Naive thymus-derived CD4-positive, alpha-beta T cell (primary cell): ENCODE results near the gene CACNA2D4. TPM values are rescaled to one million over a fixed set of nuclear protein-coding genes. Genes with fewer than 3 reads are reported as not detected.

Experiments used
- ATAC-seq: fragments of 150-1000 bp; cut with Tn5 transposase; 2 replicates; pipeline ENCODE4 v1.10.0; 2021; ENCODE audit warnings: mild to moderate bottlenecking, moderate library complexity
- CTCF ChIA-PET: fragments of 350-600 bp; sonication (Branson Sonifier 250); formaldehyde crosslinking; loops from one replicate; lab custom pipeline; 2021; ENCODE audit warnings: antibody characterized with exemption; lab: Charles Lee
- POLR2A ChIA-PET: fragments of 350-600 bp; sonication (Branson Sonifier 250); formaldehyde crosslinking; loops from one replicate; lab custom pipeline; 2021; ENCODE audit warnings: antibody characterized with exemption, inconsistent platforms; lab: Charles Lee
- DNase-seq, 9 donors: peaks; one replicate each; pipeline versions ENCODE4 v3.0.0 to v3.0.0-alpha.2; 2020 to 2022; ENCODE audit warnings: mixed read lengths in 1 of 9
- H3K27ac ChIP-seq: one replicate; pipeline ENCODE4 v1.7.0; 2013; ENCODE audit warnings: mild to moderate bottlenecking, low read depth, low read length, moderate library complexity
- H3K27me3 ChIP-seq, 2 donors: one replicate each; pipeline ENCODE4 v1.7.0; 2013; ENCODE audit warnings: low read length in 2 of 2, mild to moderate bottlenecking in 2 of 2, moderate library complexity in 2 of 2; ENCODE audit not compliant: control insufficient read depth in 2 of 2, insufficient read depth in 2 of 2
- H3K36me3 ChIP-seq, 3 experiments: 1 replicate in 2 of 3; 2 replicates in 1 of 3; pipeline ENCODE4 v1.7.0; 2013; ENCODE audit warnings: low read length in 3 of 3, mild to moderate bottlenecking in 3 of 3, moderate library complexity in 1 of 3; ENCODE audit not compliant: insufficient read depth in 3 of 3, control insufficient read depth in 2 of 3
- H3K4me1 ChIP-seq, 2 donors: one replicate each; pipeline ENCODE4 v1.7.0; 2013; ENCODE audit warnings: low read length in 2 of 2, mild to moderate bottlenecking in 2 of 2, moderate library complexity in 1 of 2; ENCODE audit not compliant: control insufficient read depth in 2 of 2, insufficient read depth in 2 of 2
- H3K4me3 ChIP-seq: 2 replicates; pipeline ENCODE4 v1.7.0; 2013; ENCODE audit warnings: mild to moderate bottlenecking, low read length
- H3K9me3 ChIP-seq, 3 experiments: 1 replicate in 2 of 3; 2 replicates in 1 of 3; pipeline ENCODE4 v1.7.0; 2013; ENCODE audit warnings: low read length in 3 of 3; ENCODE audit not compliant: control insufficient read depth in 2 of 3
- H3K27ac Mint-ChIP-seq, 9 donors: one replicate each; pipeline ENCODE4 v1.8.0; 2020 to 2022; ENCODE audit warnings: mixed read lengths in 9 of 9, mild to moderate bottlenecking in 8 of 9, moderate library complexity in 5 of 9, inconsistent platforms in 2 of 9
- H3K27me3 Mint-ChIP-seq, 5 donors: one replicate each; pipeline ENCODE4 v1.8.0; 2021 to 2022; ENCODE audit warnings: mixed read lengths in 5 of 5, mild to moderate bottlenecking in 1 of 5
- H3K36me3 Mint-ChIP-seq, 5 donors: one replicate each; pipeline ENCODE4 v1.8.0; 2020 to 2022; ENCODE audit warnings: mixed read lengths in 5 of 5, mild to moderate bottlenecking in 3 of 5, inconsistent platforms in 1 of 5
- H3K4me1 Mint-ChIP-seq, 7 donors: one replicate each; pipeline ENCODE4 v1.8.0; 2020 to 2022; ENCODE audit warnings: mixed read lengths in 7 of 7, mild to moderate bottlenecking in 3 of 7, inconsistent platforms in 1 of 7
- H3K4me3 Mint-ChIP-seq, 10 donors: one replicate each; pipeline ENCODE4 v1.8.0; 2020 to 2022; ENCODE audit warnings: mild to moderate bottlenecking in 10 of 10, mixed read lengths in 10 of 10, moderate library complexity in 6 of 10, inconsistent platforms in 2 of 10
- H3K9me3 Mint-ChIP-seq, 11 donors: one replicate each; pipeline ENCODE4 v1.8.0; 2020 to 2022; ENCODE audit warnings: mixed read lengths in 11 of 11, mild to moderate bottlenecking in 4 of 11, inconsistent platforms in 1 of 11, moderate library complexity in 1 of 11
- intact Hi-C, 2 donors: fragments of 100-400 bp; cut with micrococcal nuclease; formaldehyde crosslinking; loops; one replicate each; pipeline ENCODE4 v1.15.1; 2023
- polyA plus RNA-seq, 2 donors: library from polyadenylated mRNA; unstranded; fragments of 300-500 nt; fragmentation: Illumina TruSeq; gene quantifications; one replicate each; pipeline ENCODE4 v1.2.3, GENCODE V29; 2021
- total RNA-seq, 6 experiments: library from RNA in 5 of 6; stranded (reverse) in 5 of 6; gene quantifications; 1 replicate in 5 of 6; 2 replicates in 1 of 6; pipeline ENCODE4 v1.2.3 and lab custom pipeline; 2021 to 2026

The CACNA2D4 gene
- total and polyA plus RNA-seq, 7 experiments from 2014 or later = 4.9 to 23.4 (median 9.5) TPM

- H3K36me3 ChIP-seq = no peaks in the 10 kb centered on the region
- no peak for DNase-seq
- ATAC-seq = no peak
- Mint-ChIP-seq H3K9me3 (no peaks in the 10 kb centered on the region), H3K27me3 (peaks cover 0 to 13% (median 0%) of the 10 kb centered on the region in 5 donors), H3K36me3 (no peaks in the 10 kb centered on the region), H3K4me1 (peaks cover 0 to 2% (median 0%) of the 10 kb centered on the region in 7 donors), H3K27ac (no peak overlapping the region), H3K4me3 (no peak overlapping the region)
- CTCF ChIA-PET = interaction anchor here (0.6 to 1.5 kb wide), 2 partner anchors 100 to 176 kb away, joined by 3 read pairs; no protein-coding TSS in a partner anchor
- intact Hi-C loops = no loop called here
- no peaks in the 10 kb centered on the region for H3K27me3 ChIP-seq
- H3K27ac ChIP-seq = no peak overlapping the region
- no peaks in the 10 kb centered on the region for H3K9me3 ChIP-seq
- H3K4me3 ChIP-seq = no peak overlapping the region
- POLR2A ChIA-PET = no interaction called here
- H3K4me1 ChIP-seq = no peaks in the 10 kb centered on the region
Observed at GRCh38 chr12:1839956-1840951, 78.2 kb downstream of the CACNA2D4 start.

GRCh38 chr12:1839464-1839863 is 79.0 kb downstream of the CACNA2D4 start:
- no peak overlapping the region for H3K4me3 Mint-ChIP-seq
- peaks cover 0 to 8% (median 0%) of the 10 kb centered on the region in 5 donors for H3K27me3 Mint-ChIP-seq
- ChIA-PET CTCF (interaction anchor here (0.6 to 1.5 kb wide), 2 partner anchors 101 to 177 kb away, joined by 3 read pairs; no protein-coding TSS in a partner anchor), POLR2A (no interaction called here)
- H3K9me3 ChIP-seq = no peaks in the 10 kb centered on the region
- no peak overlapping the region for H3K4me3 ChIP-seq
- no peaks in the 10 kb centered on the region for H3K36me3 ChIP-seq
- no peaks in the 10 kb centered on the region for H3K9me3 Mint-ChIP-seq
- no peaks in the 10 kb centered on the region for H3K4me1 ChIP-seq
- H3K36me3 Mint-ChIP-seq = no peaks in the 10 kb centered on the region
- H3K4me1 Mint-ChIP-seq = peaks cover 0 to 2% (median 0%) of the 10 kb centered on the region in 7 donors
- no peaks in the 10 kb centered on the region for H3K27me3 ChIP-seq
- H3K27ac Mint-ChIP-seq = no peak overlapping the region
- DNase-seq (no peak), ATAC-seq (no peak)
- intact Hi-C loops = no loop called here
- H3K27ac ChIP-seq = no peak overlapping the region

GRCh38 chr12:1838994-1839365 is 79.5 kb downstream of the CACNA2D4 start:
- Histone ChIP-seq H3K4me3 (no peak overlapping the region), H3K27me3 (no peaks in the 10 kb centered on the region), H3K27ac (no peak overlapping the region), H3K4me1 (no peaks in the 10 kb centered on the region), H3K9me3 (no peaks in the 10 kb centered on the region), H3K36me3 (no peaks in the 10 kb centered on the region)
- ChIA-PET POLR2A (no interaction called here), CTCF (interaction anchor here (0.5 to 1.5 kb wide), 2 partner anchors 101 to 191 kb away, joined by 3 to 5 read pairs; no protein-coding TSS in a partner anchor)
- ATAC-seq (no peak), DNase-seq (no peak)
- H3K4me3 Mint-ChIP-seq = no peak overlapping the region
- H3K27ac Mint-ChIP-seq = no peak overlapping the region
- H3K9me3 Mint-ChIP-seq = no peaks in the 10 kb centered on the region
- intact Hi-C loops = no loop called here
- peaks cover 0 to 6% (median 4%) of the 10 kb centered on the region in 5 donors for H3K27me3 Mint-ChIP-seq
- peaks cover 0 to 2% (median 0%) of the 10 kb centered on the region in 7 donors for H3K4me1 Mint-ChIP-seq
- H3K36me3 Mint-ChIP-seq = no peaks in the 10 kb centered on the region

- peaks cover 0 to 2% (median 0%) of the 10 kb centered on the region in 7 donors for H3K4me1 Mint-ChIP-seq
- no peaks in the 10 kb centered on the region for H3K9me3 ChIP-seq
- no peak overlapping the region for H3K4me3 ChIP-seq
- peak overlapping the region in 1 of 9 donors; percentile 62 for H3K27ac Mint-ChIP-seq
- H3K9me3 Mint-ChIP-seq = no peaks in the 10 kb centered on the region
- no peaks in the 10 kb centered on the region for H3K27me3 ChIP-seq
- ATAC-seq (no peak), DNase-seq (no peak)
- H3K27me3 Mint-ChIP-seq = peaks cover 0 to 10% (median 7%) of the 10 kb centered on the region in 5 donors
- intact Hi-C loops = no loop called here
- POLR2A ChIA-PET = no interaction called here
- CTCF ChIA-PET = interaction anchor here (0.5 kb wide), 1 partner anchor 192 kb away, joined by 5 read pairs; no protein-coding TSS in a partner anchor
- H3K36me3 Mint-ChIP-seq = no peaks in the 10 kb centered on the region
- H3K27ac ChIP-seq = no peak overlapping the region
- H3K36me3 ChIP-seq = no peaks in the 10 kb centered on the region
- H3K4me3 Mint-ChIP-seq = no peak overlapping the region
- H3K4me1 ChIP-seq = no peaks in the 10 kb centered on the region
Observed at GRCh38 chr12:1838205-1838993, 80.1 kb downstream of the CACNA2D4 start.

- H3K27ac ChIP-seq = no peak overlapping the region
- intact Hi-C loops = no loop called here
- DNase-seq (no peak), ATAC-seq (no peak)
- POLR2A ChIA-PET = no interaction called here
- Mint-ChIP-seq H3K4me3 (no peak overlapping the region), H3K4me1 (peaks cover 0 to 2% (median 0%) of the 10 kb centered on the region in 7 donors), H3K27me3 (peaks cover 0 to 15% (median 13%) of the 10 kb centered on the region in 5 donors), H3K36me3 (no peaks in the 10 kb centered on the region), H3K9me3 (no peaks in the 10 kb centered on the region), H3K27ac (no peak overlapping the region)
- H3K36me3 ChIP-seq = no peaks in the 10 kb centered on the region
- no peak overlapping the region for H3K4me3 ChIP-seq
- no peaks in the 10 kb centered on the region for H3K9me3 ChIP-seq
- H3K4me1 ChIP-seq = no peaks in the 10 kb centered on the region
- CTCF ChIA-PET = no interaction called here
- H3K27me3 ChIP-seq = no peaks in the 10 kb centered on the region
Observed at GRCh38 chr12:1837541-1838204, 80.8 kb downstream of the CACNA2D4 start.

GRCh38 chr12:1836854-1837421 is 81.5 kb downstream of the CACNA2D4 start:
- Histone ChIP-seq H3K27me3 (no peaks in the 10 kb centered on the region), H3K27ac (no peak overlapping the region), H3K4me1 (no peaks in the 10 kb centered on the region), H3K4me3 (no peak overlapping the region), H3K36me3 (no peaks in the 10 kb centered on the region), H3K9me3 (no peaks in the 10 kb centered on the region)
- DNase-seq (no peak), ATAC-seq (no peak)
- ChIA-PET CTCF (no interaction called here), POLR2A (no interaction called here)
- intact Hi-C loops = no loop called here
- no peak overlapping the region for H3K4me3 Mint-ChIP-seq
- no peak overlapping the region for H3K27ac Mint-ChIP-seq
- H3K9me3 Mint-ChIP-seq = no peaks in the 10 kb centered on the region
- peaks cover 0 to 1% (median 0%) of the 10 kb centered on the region in 7 donors for H3K4me1 Mint-ChIP-seq
- H3K36me3 Mint-ChIP-seq = no peaks in the 10 kb centered on the region
- H3K27me3 Mint-ChIP-seq = peaks cover 6 to 21% (median 19%) of the 10 kb centered on the region in 5 donors
